ENCODE results near the gene SMARCAD1. TPM values are rescaled to one million over a fixed set of nuclear protein-coding genes. Genes with fewer than 3 reads are reported as not detected.

The SMARCAD1 gene
- total and polyA plus RNA-seq, 9 of the 15 experiments (the other 6 are each of a cell fraction or from before 2014, with no cell fraction given): 11.2 to 52.2 (median 34.6) TPM

GRCh38 chr4:94298725-94299252, 91.1 kb downstream of the SMARCAD1 start (continued):
- TF ChIP-seq DIDO1 (tag; IDR thresholded peaks at IDR 0.05; ENCODE audit: low read depth) (no peak), KAT8 (IDR thresholded peaks at IDR 0.05; ENCODE audit: low read depth) (no peak), HDAC2 (IDR thresholded peaks at IDR 0.05) (peak; percentile 65; the same call in 1 of the 2 replicates), DNMT1 (IDR thresholded peaks at IDR 0.05) (no peak), CCAR2 (IDR thresholded peaks at IDR 0.05; ENCODE audit: low read depth, low read length) (no peak), CREBBP (IDR thresholded peaks at IDR 0.05; ENCODE audit: low read depth, low read length) (no peak), ERF (CRISPR knock-in tag; IDR thresholded peaks at IDR 0.05) (no peak), MEIS2 (IDR thresholded peaks at IDR 0.05; ENCODE audit: partially characterized antibody) (peak; percentile 91), ZNF444 (CRISPR knock-in tag; IDR thresholded peaks at IDR 0.05) (no peak), KDM4B (IDR thresholded peaks at IDR 0.05; ENCODE audit: borderline replicate concordance in 2 of 2, low read depth in 1 of 2) (no peak), SIRT6 (IDR thresholded peaks at IDR 0.05; ENCODE audit: low read depth, low read length) (no peak), KLF10 (CRISPR knock-in tag; IDR thresholded peaks at IDR 0.05) (no peak), ZNF780A (CRISPR knock-in tag; IDR thresholded peaks at IDR 0.05) (no peak)
- TF ChIP-seq, protein P1, sequence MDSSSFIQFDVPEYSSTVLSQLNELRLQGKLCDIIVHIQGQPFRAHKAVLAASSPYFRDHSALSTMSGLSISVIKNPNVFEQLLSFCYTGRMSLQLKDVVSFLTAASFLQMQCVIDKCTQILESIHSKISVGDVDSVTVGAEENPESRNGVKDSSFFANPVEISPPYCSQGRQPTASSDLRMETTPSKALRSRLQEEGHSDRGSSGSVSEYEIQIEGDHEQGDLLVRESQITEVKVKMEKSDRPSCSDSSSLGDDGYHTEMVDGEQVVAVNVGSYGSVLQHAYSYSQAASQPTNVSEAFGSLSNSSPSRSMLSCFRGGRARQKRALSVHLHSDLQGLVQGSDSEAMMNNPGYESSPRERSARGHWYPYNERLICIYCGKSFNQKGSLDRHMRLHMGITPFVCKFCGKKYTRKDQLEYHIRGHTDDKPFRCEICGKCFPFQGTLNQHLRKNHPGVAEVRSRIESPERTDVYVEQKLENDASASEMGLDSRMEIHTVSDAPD (CRISPR knock-in tag; IDR thresholded peaks at IDR 0.05): no peak
- TF ChIP-seq, protein P2, sequence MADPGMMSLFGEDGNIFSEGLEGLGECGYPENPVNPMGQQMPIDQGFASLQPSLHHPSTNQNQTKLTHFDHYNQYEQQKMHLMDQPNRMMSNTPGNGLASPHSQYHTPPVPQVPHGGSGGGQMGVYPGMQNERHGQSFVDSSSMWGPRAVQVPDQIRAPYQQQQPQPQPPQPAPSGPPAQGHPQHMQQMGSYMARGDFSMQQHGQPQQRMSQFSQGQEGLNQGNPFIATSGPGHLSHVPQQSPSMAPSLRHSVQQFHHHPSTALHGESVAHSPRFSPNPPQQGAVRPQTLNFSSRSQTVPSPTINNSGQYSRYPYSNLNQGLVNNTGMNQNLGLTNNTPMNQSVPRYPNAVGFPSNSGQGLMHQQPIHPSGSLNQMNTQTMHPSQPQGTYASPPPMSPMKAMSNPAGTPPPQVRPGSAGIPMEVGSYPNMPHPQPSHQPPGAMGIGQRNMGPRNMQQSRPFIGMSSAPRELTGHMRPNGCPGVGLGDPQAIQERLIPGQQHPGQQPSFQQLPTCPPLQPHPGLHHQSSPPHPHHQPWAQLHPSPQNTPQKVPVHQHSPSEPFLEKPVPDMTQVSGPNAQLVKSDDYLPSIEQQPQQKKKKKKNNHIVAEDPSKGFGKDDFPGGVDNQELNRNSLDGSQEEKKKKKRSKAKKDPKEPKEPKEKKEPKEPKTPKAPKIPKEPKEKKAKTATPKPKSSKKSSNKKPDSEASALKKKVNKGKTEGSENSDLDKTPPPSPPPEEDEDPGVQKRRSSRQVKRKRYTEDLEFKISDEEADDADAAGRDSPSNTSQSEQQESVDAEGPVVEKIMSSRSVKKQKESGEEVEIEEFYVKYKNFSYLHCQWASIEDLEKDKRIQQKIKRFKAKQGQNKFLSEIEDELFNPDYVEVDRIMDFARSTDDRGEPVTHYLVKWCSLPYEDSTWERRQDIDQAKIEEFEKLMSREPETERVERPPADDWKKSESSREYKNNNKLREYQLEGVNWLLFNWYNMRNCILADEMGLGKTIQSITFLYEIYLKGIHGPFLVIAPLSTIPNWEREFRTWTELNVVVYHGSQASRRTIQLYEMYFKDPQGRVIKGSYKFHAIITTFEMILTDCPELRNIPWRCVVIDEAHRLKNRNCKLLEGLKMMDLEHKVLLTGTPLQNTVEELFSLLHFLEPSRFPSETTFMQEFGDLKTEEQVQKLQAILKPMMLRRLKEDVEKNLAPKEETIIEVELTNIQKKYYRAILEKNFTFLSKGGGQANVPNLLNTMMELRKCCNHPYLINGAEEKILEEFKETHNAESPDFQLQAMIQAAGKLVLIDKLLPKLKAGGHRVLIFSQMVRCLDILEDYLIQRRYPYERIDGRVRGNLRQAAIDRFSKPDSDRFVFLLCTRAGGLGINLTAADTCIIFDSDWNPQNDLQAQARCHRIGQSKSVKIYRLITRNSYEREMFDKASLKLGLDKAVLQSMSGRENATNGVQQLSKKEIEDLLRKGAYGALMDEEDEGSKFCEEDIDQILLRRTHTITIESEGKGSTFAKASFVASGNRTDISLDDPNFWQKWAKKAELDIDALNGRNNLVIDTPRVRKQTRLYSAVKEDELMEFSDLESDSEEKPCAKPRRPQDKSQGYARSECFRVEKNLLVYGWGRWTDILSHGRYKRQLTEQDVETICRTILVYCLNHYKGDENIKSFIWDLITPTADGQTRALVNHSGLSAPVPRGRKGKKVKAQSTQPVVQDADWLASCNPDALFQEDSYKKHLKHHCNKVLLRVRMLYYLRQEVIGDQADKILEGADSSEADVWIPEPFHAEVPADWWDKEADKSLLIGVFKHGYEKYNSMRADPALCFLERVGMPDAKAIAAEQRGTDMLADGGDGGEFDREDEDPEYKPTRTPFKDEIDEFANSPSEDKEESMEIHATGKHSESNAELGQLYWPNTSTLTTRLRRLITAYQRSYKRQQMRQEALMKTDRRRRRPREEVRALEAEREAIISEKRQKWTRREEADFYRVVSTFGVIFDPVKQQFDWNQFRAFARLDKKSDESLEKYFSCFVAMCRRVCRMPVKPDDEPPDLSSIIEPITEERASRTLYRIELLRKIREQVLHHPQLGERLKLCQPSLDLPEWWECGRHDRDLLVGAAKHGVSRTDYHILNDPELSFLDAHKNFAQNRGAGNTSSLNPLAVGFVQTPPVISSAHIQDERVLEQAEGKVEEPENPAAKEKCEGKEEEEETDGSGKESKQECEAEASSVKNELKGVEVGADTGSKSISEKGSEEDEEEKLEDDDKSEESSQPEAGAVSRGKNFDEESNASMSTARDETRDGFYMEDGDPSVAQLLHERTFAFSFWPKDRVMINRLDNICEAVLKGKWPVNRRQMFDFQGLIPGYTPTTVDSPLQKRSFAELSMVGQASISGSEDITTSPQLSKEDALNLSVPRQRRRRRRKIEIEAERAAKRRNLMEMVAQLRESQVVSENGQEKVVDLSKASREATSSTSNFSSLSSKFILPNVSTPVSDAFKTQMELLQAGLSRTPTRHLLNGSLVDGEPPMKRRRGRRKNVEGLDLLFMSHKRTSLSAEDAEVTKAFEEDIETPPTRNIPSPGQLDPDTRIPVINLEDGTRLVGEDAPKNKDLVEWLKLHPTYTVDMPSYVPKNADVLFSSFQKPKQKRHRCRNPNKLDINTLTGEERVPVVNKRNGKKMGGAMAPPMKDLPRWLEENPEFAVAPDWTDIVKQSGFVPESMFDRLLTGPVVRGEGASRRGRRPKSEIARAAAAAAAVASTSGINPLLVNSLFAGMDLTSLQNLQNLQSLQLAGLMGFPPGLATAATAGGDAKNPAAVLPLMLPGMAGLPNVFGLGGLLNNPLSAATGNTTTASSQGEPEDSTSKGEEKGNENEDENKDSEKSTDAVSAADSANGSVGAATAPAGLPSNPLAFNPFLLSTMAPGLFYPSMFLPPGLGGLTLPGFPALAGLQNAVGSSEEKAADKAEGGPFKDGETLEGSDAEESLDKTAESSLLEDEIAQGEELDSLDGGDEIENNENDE (IDR thresholded peaks at IDR 0.05; ENCODE audit: low read depth, low read length): no peak
- TF ChIP-seq, protein P3, sequence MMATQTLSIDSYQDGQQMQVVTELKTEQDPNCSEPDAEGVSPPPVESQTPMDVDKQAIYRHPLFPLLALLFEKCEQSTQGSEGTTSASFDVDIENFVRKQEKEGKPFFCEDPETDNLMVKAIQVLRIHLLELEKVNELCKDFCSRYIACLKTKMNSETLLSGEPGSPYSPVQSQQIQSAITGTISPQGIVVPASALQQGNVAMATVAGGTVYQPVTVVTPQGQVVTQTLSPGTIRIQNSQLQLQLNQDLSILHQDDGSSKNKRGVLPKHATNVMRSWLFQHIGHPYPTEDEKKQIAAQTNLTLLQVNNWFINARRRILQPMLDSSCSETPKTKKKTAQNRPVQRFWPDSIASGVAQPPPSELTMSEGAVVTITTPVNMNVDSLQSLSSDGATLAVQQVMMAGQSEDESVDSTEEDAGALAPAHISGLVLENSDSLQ (IDR thresholded peaks at IDR 0.05): peak; percentile 39

Measured in K562 (cell line).